ENCODE data around the gene ARL4A.
"Not testable (repeated sequence)": the region's sequence is repeated elsewhere in the genome, so short reads cannot be mapped to it uniquely, and the experiment has no call there.

Gene ARL4A, protein sequence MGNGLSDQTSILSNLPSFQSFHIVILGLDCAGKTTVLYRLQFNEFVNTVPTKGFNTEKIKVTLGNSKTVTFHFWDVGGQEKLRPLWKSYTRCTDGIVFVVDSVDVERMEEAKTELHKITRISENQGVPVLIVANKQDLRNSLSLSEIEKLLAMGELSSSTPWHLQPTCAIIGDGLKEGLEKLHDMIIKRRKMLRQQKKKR

GRCh38 chr7:12686891-12687717 is at the start of gene ARL4A:
TSS of gene ARL4A (plus strand) at chr7:12687633. CDS start at chr7:12688255, 622 bp downstream.
- peak; percentile 81 to 83 for DNase-seq

DNA sequence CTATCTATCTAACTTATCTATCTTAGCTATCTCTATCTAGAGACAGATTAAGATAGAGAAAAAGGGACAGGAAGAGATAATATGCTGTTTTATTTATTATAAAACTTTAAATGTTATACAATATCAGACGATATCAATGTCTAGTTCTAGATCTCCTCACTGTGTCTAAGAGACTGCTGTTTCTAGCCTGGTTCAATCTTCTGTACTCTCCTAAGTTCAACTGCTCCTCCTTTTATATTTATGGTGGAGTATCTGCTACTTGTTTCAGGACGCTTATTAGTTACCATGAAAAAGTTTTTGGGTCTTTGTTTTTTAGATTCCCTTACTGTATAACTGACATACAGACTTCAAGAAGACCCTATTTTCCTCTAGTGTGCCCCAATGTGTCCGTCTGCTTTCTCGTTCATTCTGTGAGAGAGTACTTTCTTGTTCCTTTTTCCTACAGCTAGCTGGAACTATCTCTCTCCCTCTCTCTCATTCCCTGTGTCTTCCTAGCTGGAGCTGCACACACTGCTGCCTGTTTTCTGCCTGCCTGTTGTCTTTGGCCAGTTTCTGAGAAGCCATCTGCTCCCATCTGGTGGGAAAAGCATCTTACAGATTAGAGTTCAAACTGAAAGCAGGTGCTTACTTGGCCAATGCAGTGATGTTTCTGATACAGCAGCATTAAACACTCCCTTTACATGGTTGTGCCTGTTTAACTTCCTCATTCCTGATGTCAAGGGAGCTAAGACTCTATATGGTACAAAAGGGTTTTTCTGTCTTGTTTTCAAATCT is 49.4 kb upstream of the ARL4A start:
- no peak for DNase-seq

GRCh38 chr7:12638851-12639456 is 48.5 kb upstream of the ARL4A start:
- DNase-seq = no peak

DNA sequence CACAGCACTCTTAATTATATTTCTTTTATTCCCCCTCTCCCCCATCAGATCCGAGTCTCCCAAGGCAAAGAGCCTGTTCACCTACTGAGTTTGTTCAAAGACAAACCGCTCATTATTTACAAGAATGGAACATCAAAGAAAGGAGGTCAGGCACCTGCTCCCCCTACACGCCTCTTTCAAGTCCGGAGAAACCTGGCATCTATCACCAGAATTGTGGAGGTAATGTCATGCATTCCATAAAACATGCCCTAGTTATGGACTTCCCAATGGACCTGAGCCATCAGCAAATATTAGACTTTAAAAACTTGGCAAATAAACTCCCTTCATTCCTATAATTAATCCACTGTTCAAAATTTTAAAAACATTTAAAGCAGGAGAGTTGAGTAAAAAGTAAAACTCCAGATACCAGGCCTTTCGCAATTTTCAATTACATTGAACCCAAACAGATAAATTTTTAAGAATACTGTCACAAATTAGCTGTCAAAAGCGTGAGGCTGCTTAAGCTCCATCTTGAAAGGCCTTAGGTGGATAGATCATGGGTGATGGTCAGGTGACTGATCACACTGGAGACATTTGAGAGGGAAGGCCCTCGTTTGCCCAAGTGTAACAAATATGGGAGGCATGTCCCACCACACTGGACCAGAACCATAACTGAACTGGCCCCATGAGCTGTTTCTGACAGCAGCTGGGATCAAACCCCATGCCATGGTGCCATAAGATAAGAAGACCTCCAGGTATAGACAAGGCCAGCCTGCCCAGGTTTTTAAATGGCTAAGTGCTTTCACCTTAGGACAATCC is 46.9 kb upstream of the ARL4A start:
- no peak for DNase-seq

- DNase-seq = no peak
These were observed 46.2 kb upstream of the ARL4A start for GRCh38 chr7:12641196-12641595.

DNA sequence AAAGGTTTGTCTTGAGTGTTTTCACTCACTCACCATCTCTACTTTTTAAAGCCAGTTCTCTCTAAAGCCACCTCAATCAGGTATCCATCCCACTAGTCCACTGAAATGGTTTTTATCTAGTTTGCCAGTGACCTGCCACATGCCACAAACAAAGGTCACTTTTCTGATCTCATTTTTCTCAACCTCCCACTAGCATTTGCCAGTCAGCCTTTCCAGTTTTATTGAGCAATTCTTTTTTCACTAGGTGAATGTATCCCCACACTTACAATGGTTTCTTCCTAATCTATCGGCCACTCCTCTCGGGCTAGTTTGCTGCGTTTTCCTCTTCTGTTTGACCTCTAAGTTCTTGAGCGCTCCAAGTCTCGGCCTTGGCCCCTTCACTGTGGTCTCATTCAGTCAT is 44.9 kb upstream of the ARL4A start:
- no peak for DNase-seq

GRCh38 chr7:12643001-12643643 is 44.3 kb upstream of the ARL4A start:
- no peak for DNase-seq

DNA sequence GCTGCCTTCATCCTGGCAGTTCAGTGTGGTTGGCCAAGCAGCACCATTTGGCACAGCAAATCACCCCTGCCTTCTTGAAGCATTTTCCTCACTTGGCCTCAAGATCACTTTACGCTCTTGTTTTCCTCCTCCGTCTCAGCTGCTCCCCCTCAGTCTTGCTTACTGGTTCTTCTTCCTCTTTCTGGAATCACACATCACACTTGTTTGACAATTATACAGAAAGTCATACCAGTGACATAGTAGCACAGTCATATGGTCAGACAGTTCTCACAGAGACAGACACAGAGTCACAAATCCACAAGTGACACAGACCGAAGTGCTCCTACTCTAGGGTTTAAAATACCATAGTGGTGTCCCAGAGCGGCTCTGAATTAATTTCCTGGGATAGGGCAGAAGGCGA is 43.8 kb upstream of the ARL4A start:
- DNase-seq = no peak

- DNase-seq = not testable (repeated sequence)
These were observed 42.2 kb upstream of the ARL4A start for GRCh38 chr7:12645212-12645611.

DNA sequence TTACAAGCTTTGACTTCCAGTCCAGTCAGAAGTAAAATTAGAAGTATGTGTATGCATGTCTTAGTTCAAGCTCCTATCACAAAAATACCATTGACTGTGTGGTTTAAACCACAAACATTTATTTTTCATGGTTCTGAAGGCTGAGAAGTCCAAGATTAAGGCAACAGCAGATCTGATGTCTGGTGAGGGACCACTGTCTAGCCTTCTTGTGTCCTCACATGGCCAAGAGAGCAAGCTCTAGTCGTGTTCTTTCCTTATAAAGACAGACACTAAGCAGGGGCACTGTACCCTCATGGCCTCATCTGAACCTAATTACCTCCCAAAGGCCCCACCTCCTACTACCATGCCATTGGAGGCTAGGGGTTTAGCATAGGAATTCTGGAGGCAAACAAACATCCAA is 41.3 kb upstream of the ARL4A start:
- no peak for DNase-seq

DNA sequence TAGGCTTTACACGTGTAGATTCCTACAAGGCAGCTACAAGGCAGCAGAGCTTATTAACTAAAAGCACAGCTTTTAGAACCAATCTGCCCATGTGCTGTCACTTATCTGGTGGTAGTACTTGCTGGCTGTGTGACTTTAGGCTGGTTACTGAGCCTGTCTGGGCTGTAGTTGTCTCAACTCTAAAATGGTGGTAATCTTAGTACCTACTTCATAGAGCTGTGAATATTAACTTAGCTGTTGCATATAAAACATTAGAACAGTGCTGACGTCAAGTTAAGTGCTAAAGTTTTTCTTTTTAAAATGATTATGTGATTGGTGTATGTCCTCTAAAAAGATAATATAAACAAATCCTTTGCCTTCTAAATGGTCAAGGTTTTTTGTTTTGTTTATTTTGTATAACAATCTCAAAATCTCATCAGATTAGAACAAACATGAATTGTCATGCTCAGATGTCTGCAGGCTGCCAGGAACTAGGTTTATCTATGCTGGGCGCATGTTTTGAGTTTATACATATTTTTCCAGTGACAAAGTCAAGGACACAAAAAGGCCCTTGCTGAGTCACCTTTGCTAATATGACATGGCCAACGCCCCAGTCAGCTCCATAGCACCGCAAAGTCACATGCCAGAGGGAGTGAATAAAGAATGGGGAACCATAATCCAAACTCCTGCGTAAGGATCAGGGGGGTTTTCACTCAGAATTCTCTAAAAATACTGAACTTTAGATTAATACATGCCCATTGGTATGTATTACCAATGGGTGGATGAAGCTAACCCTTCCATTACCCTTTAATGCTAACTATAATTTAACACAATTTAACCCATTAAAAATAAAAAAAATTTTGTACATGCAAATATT is 39.8 kb upstream of the ARL4A start:
- no peak for DNase-seq

- DNase-seq = no peak
These were observed 38.6 kb upstream of the ARL4A start for GRCh38 chr7:12648704-12649261.

GRCh38 chr7:12649348-12649747 is 38.1 kb upstream of the ARL4A start:
- DNase-seq = no peak

DNA sequence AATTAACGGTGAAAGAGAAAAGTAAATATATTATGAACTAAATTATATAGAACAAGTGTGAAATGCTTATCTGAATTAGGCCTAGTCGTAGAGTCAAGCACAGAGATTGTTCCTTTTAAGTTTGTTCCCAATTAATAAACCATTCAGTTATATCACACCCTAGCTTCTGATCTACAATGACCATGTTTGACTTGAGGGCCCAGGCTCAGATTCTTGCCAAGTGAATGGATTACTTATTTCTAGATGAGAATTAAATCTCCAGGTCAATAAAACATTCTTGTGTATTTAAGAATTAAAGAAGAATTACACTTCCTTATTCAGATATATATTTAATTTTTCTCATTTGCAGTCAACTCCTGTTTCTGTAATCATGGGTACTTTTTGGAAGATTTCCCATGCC is 37.4 kb upstream of the ARL4A start:
- DNase-seq = no peak

- DNase-seq = no peak
These were observed 34.3 kb upstream of the ARL4A start for GRCh38 chr7:12653110-12653509.

- DNase-seq = no peak
These were observed 33.9 kb upstream of the ARL4A start for GRCh38 chr7:12653518-12653917.

DNA sequence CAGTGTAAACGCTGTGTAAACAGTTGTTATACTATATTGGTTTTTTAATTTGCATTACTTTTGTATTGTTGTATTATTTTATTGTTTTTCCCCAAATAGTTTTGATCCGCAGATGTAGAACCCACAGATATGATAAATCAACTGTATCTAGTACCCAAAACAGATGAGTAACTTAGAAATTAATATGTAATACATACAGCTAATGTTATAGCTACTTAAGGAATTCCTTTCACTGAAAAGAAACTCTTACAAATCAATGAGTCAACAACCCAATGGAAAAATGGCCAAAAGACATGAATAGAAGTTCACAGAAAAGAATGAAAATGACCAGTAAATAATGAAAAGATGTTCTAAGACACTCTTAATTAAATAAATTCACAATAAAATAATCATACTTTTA is 32.3 kb upstream of the ARL4A start:
- DNase-seq = no peak

DNA sequence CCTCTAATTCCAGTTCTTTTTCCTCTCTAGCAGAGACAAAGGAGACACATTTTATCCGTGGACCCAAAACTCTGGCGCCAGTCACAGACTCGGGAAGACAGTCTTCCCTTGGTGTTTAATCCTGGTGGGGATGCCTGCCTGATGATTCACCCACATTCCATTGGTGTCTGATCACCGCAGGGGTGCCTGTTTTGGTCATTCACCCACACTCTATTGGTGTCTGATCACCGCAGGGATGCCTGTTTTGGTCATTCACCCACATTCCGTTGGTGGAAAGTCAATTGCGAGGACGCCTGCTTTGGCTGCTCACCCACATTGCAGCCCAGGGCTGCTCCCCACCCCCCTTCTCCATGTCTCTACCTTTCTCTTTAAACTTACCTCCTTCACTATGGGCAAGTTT is 27.0 kb upstream of the ARL4A start:
- not testable (repeated sequence) for DNase-seq

- DNase-seq = not testable (repeated sequence)
These were observed 26.4 kb upstream of the ARL4A start for GRCh38 chr7:12660986-12661385.

GRCh38 chr7:12661581-12661980 is 25.9 kb upstream of the ARL4A start:
- DNase-seq = no peak
